K562 (cell line): ENCODE measurements around the gene CDC45. TPM values are rescaled to one million over a fixed set of nuclear protein-coding genes. Genes with fewer than 3 reads are reported as not detected.

Experiments
- ATF1 ChIP-seq, 2 experiments: fragments of 450-650 bp in 1 of 2; IDR thresholded peaks; 2 replicates each; pipeline ENCODE4 v1.6.1; 2016; ENCODE audit warnings: missing compliant biosample characterization in 1 of 2, missing genetic modification characterization in 1 of 2
- ETS2 ChIP-seq: IDR thresholded peaks from 2 replicates; pipeline ENCODE4 v1.6.1; 2016; ENCODE audit warnings: borderline replicate concordance, missing genetic modification characterization, mild to moderate bottlenecking, moderate library complexity, missing compliant biosample characterization; ENCODE audit not compliant: poor library complexity, severe bottlenecking
- IRF2 ChIP-seq: sonication (generic); formaldehyde crosslinking; IDR thresholded peaks from 2 replicates; pipeline ENCODE4 v1.8.1; 2022; ENCODE audit warnings: mild to moderate bottlenecking, missing genetic modification reagents
- MAZ ChIP-seq, 2 experiments: fragments of 450-650 bp in 1 of 2; sonication (generic) in 1 of 2; formaldehyde crosslinking; IDR thresholded peaks in 1 of 2; conservative IDR thresholded peaks in 1 of 2; 2 replicates each; pipeline versions ENCODE4 v1.4.0 to v1.5.0; 2020; ENCODE audit warnings: mild to moderate bottlenecking in 1 of 2, missing genetic modification reagents in 1 of 2
- MTF1 ChIP-seq: fragments of 250-450 bp; sonication (Bioruptor Pico); IDR thresholded peaks from 2 replicates; pipeline ENCODE4 v1.9.0; 2021; ENCODE audit warnings: moderate library complexity, mild to moderate bottlenecking, inconsistent platforms, borderline replicate concordance
- NR2C2 ChIP-seq, 2 experiments: fragments of 200-800 bp in 1 of 2; sonication (Bioruptor generic) in 1 of 2; sonication (generic) in 1 of 2; formaldehyde crosslinking in 1 of 2; IDR thresholded peaks; 2 replicates each; pipeline versions ENCODE4 v1.6.1 to v1.8.0; 2016 to 2022; ENCODE audit warnings: mild to moderate bottlenecking in 1 of 2, missing compliant biosample characterization in 1 of 2, missing genetic modification characterization in 1 of 2, missing genetic modification reagents in 1 of 2
- PHF21A ChIP-seq: fragments of 450-650 bp; IDR thresholded peaks from 2 replicates; pipeline ENCODE4 v1.6.1; 2017; ENCODE audit warnings: low read depth, borderline replicate concordance
- PHF8 ChIP-seq: fragments of 200-600 bp; sonication (generic); IDR thresholded peaks from 2 replicates; pipeline ENCODE4 v1.6.1; 2012; ENCODE audit warnings: mixed run types, mild to moderate bottlenecking, inconsistent platforms, low read length, moderate library complexity, borderline replicate concordance
- PRMT5 ChIP-seq: sonication (generic); formaldehyde crosslinking; IDR thresholded peaks from 2 replicates; pipeline ENCODE4 v1.5.0; 2020; ENCODE audit warnings: missing genetic modification reagents
- RBM14 ChIP-seq: fragments of 200-400 bp; formaldehyde crosslinking; IDR thresholded peaks from 2 replicates; pipeline ENCODE4 v1.6.1; 2018; ENCODE audit warnings: low read depth, mild to moderate bottlenecking, low read length, moderate library complexity, borderline replicate concordance; ENCODE audit not compliant: insufficient read depth
- ZBTB8A ChIP-seq: fragments of 450-650 bp; IDR thresholded peaks from 2 replicates; pipeline ENCODE4 v1.6.1; 2018; ENCODE audit warnings: mild to moderate bottlenecking, moderate library complexity; ENCODE audit not compliant: partially characterized antibody
- ZNF133 ChIP-seq: fragments of 250-450 bp; sonication (Bioruptor Pico); IDR thresholded peaks from 2 replicates; pipeline ENCODE4 v1.4.0; 2020; ENCODE audit warnings: mild to moderate bottlenecking
- ZNF197 ChIP-seq: fragments of 200-800 bp; sonication (Bioruptor generic); IDR thresholded peaks from 2 replicates; pipeline ENCODE4 v1.6.1; 2016; ENCODE audit warnings: low read depth, missing genetic modification characterization, missing compliant biosample characterization
- ZNF75A ChIP-seq: fragments of 450-650 bp; formaldehyde crosslinking; IDR thresholded peaks from 2 replicates; pipeline ENCODE4 v1.4.0; 2020; ENCODE audit warnings: mild to moderate bottlenecking
- ZNF764 ChIP-seq: fragments of 250-450 bp; sonication (Bioruptor Pico); IDR thresholded peaks from 2 replicates; pipeline ENCODE4 v1.4.0; 2020; ENCODE audit warnings: low read depth, mild to moderate bottlenecking, moderate library complexity
- polyA plus RNA-seq, 8 experiments: library from polyadenylated mRNA; depleted of rRNA in 4 of 8; stranded (reverse) in 5 of 8; unstranded in 3 of 8; fragments of >200 nt; fragmentation: Nextera tagmentation in 2 of 8; fragmentation: Illumina TruSeq in 1 of 8; extraction: Ambion mirVana in 2 of 8; extraction: Trizol in 1 of 8; gene quantifications; 2 replicates each; pipeline versions ENCODE4 v1.2.1 to v1.2.3, GENCODE V29; 2011 to 2014; ENCODE audit warnings: inconsistent platforms in 1 of 8, missing spikeins in 1 of 8
- total RNA-seq, 7 experiments: library from RNA; depleted of rRNA in 6 of 7; stranded (reverse); fragments of >200 nt in 6 of 7; fragmentation: Illumina TruSeq in 2 of 7; extraction: Trizol in 2 of 7; gene quantifications; 2 replicates each; pipeline versions ENCODE4 v1.2.1 to v1.2.3, GENCODE V29; 2011 to 2021; ENCODE audit warnings: low replicate concordance in 1 of 7
- TF ChIP-seq, protein P1 (sequence below): sonication (generic); formaldehyde crosslinking; IDR thresholded peaks from 2 replicates; pipeline ENCODE4 v1.8.0; 2022; ENCODE audit warnings: mild to moderate bottlenecking, missing genetic modification reagents
- TF ChIP-seq, protein P2 (sequence below): sonication (generic); formaldehyde crosslinking; IDR thresholded peaks from 2 replicates; pipeline ENCODE4 v1.8.1; 2022; ENCODE audit warnings: missing genetic modification reagents
- TF ChIP-seq, protein P3 (sequence below): fragments of 250-450 bp; sonication (Bioruptor Pico); IDR thresholded peaks from 2 replicates; pipeline ENCODE4 v1.8.0; 2022; ENCODE audit warnings: inconsistent platforms, mild to moderate bottlenecking, moderate library complexity, borderline replicate concordance
- TF ChIP-seq, protein P4 (sequence below): sonication (generic); formaldehyde crosslinking; IDR thresholded peaks from 2 replicates; pipeline ENCODE4 v1.8.1; 2022; ENCODE audit warnings: missing genetic modification reagents
- TF ChIP-seq, protein P5 (sequence below): fragments of 250-450 bp; sonication (Bioruptor Pico); IDR thresholded peaks from 2 replicates; pipeline ENCODE4 v1.4.0; 2020; ENCODE audit warnings: mild to moderate bottlenecking, moderate library complexity

The CDC45 gene
- total and polyA plus RNA-seq, 9 of the 15 experiments (the other 6 are each of a cell fraction or from before 2014, with no cell fraction given) = 251 to 580 (median 410) TPM

DNA sequence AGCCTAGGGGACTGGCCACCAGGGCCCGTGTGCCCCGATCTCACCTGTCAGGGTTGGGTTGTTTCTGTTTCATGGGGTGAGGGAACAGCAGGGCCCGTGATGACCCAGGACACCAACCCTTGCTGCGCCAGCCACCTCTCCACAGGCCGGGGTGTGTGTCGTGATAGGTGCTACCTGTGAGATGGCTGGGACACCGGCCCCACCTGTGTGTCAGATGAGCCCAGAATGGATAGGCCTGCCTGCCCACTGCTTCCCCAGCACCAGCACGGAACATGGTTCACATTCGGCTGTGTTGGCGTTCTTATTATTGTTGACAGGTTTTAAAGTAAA lies 37.4 kb downstream of the CDC45 start (continued):
- TF ChIP-seq ZNF764 (CRISPR knock-in tag) (0 out of 2 replicates have a peak, but pooled peaks have one; percentile 5), ETS2 (no peak), ZNF133 (0 out of 2 replicates have a peak, but pooled peaks have one; percentile 15), PRMT5 (CRISPR knock-in tag) (no peak), ZBTB8A (no peak), MAZ (CRISPR knock-in tag; conservative IDR thresholded peaks at IDR 0.05 in 1 of 2, IDR thresholded peaks at IDR 0.05 in 1 of 2) (0 out of 4 replicates have a peak, but pooled peaks of 1 of the 2 experiments have one; percentile 27), PHF8 (no peak), MTF1 (CRISPR knock-in tag) (0 out of 2 replicates have a peak, but pooled peaks have one; percentile 62), NR2C2 (CRISPR knock-in tag; IDR thresholded peaks at IDR 0.05) (no peak), NR2C2 (tag; IDR thresholded peaks at IDR 0.05) (no peak), ATF1 (CRISPR knock-in tag; IDR thresholded peaks at IDR 0.05) (no peak), ATF1 (tag; IDR thresholded peaks at IDR 0.05) (no peak), ZNF75A (CRISPR knock-in tag) (no peak), ZNF197 (CRISPR knock-in tag) (no peak), RBM14 (no peak), IRF2 (CRISPR knock-in tag) (peak; percentile 73; the same call in 1 of the 2 replicates), PHF21A (no peak)
- TF ChIP-seq, protein P1, sequence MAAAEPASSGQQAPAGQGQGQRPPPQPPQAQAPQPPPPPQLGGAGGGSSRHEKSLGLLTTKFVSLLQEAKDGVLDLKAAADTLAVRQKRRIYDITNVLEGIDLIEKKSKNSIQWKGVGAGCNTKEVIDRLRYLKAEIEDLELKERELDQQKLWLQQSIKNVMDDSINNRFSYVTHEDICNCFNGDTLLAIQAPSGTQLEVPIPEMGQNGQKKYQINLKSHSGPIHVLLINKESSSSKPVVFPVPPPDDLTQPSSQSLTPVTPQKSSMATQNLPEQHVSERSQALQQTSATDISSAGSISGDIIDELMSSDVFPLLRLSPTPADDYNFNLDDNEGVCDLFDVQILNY = 0 out of 2 replicates have a peak, but pooled peaks have one; percentile 11
- TF ChIP-seq, protein P2, sequence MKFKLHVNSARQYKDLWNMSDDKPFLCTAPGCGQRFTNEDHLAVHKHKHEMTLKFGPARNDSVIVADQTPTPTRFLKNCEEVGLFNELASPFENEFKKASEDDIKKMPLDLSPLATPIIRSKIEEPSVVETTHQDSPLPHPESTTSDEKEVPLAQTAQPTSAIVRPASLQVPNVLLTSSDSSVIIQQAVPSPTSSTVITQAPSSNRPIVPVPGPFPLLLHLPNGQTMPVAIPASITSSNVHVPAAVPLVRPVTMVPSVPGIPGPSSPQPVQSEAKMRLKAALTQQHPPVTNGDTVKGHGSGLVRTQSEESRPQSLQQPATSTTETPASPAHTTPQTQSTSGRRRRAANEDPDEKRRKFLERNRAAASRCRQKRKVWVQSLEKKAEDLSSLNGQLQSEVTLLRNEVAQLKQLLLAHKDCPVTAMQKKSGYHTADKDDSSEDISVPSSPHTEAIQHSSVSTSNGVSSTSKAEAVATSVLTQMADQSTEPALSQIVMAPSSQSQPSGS (CRISPR knock-in tag) = no peak
- TF ChIP-seq, protein P3, sequence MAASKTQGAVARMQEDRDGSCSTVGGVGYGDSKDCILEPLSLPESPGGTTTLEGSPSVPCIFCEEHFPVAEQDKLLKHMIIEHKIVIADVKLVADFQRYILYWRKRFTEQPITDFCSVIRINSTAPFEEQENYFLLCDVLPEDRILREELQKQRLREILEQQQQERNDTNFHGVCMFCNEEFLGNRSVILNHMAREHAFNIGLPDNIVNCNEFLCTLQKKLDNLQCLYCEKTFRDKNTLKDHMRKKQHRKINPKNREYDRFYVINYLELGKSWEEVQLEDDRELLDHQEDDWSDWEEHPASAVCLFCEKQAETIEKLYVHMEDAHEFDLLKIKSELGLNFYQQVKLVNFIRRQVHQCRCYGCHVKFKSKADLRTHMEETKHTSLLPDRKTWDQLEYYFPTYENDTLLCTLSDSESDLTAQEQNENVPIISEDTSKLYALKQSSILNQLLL (CRISPR knock-in tag) = peak; percentile 56; the same call in 1 of the 2 replicates
- TF ChIP-seq, protein P4, sequence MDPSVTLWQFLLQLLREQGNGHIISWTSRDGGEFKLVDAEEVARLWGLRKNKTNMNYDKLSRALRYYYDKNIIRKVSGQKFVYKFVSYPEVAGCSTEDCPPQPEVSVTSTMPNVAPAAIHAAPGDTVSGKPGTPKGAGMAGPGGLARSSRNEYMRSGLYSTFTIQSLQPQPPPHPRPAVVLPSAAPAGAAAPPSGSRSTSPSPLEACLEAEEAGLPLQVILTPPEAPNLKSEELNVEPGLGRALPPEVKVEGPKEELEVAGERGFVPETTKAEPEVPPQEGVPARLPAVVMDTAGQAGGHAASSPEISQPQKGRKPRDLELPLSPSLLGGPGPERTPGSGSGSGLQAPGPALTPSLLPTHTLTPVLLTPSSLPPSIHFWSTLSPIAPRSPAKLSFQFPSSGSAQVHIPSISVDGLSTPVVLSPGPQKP = no peak
- TF ChIP-seq, protein P5, sequence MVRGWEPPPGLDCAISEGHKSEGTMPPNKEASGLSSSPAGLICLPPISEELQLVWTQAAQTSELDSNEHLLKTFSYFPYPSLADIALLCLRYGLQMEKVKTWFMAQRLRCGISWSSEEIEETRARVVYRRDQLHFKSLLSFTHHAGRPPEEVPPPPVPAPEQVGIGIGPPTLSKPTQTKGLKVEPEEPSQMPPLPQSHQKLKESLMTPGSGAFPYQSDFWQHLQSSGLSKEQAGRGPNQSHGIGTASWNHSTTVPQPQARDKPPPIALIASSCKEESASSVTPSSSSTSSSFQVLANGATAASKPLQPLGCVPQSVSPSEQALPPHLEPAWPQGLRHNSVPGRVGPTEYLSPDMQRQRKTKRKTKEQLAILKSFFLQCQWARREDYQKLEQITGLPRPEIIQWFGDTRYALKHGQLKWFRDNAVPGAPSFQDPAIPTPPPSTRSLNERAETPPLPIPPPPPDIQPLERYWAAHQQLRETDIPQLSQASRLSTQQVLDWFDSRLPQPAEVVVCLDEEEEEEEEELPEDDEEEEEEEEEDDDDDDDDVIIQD = peak; percentile 65; the same call in 1 of the 2 replicates
